IPS-NIHi7 (cell line): ENCODE data around the gene GSE1.
A peak's percentile ranks its signal among the peaks of the same experiment; 100 is the strongest.

ENCODE experiments used
- DNase-seq: peaks from one replicate; pipeline ENCODE4 v3.0.0; 2012; ENCODE audit warnings: mixed read lengths; ENCODE audit errors: extremely low spot score

The GSE1 gene

DNA sequence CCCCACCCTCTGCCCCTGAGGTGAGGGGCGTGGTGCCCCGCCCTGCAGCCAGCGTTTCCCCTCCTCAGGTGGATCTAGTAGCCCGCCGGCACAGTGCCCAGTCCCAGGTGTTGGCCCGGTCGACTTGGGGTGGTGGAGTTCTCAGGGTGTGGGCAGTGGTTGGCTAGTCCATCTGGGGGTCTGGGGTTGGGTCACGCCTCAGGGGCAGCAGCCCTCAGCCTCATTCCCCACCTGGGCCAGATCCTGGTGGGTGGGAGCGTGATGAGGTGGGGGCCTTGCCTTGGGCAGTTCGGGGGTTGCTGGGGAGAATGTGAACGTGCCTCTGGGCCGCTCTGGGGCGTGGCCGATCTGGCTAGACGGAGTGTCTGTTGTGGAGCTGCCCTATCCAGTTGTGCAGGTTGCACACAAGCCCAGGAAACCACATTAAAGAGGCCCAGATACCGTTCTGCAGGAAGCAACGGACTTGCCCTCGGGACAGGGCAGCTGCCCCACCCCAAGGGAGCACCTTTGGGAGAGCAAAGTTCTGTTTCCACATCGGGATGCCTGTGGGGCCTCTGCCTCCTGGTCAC is 32.0 kb downstream of the GSE1 start:
- DNase-seq: no peak

DNA sequence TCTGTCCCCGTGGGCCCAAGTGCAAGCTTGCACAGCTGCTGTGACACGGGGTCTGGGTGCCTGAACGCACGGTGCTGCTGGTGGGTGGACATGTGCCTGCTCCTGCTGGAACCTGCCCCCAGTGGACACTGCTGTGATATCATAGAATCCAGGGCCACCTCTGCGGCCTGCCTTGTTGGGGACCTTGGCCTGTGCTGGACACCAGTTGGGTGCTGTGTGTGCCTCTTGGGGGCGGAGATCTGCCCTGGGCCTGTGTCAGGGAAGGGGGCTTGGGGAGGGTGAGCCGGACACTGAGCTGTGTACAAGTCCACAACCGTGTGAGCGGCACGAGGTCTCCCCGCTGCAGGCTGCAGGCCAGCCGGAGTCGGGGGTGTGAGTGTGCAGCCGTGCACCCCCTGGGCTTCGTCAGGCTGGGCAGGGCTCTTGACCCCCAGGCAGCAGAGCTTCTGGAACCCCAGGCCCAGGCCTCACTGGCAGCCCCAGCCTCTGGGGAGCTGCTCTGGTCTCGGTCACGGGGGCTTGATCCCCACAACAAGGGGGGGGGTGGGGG is 33.3 kb downstream of the GSE1 start:
- no peak for DNase-seq

DNA sequence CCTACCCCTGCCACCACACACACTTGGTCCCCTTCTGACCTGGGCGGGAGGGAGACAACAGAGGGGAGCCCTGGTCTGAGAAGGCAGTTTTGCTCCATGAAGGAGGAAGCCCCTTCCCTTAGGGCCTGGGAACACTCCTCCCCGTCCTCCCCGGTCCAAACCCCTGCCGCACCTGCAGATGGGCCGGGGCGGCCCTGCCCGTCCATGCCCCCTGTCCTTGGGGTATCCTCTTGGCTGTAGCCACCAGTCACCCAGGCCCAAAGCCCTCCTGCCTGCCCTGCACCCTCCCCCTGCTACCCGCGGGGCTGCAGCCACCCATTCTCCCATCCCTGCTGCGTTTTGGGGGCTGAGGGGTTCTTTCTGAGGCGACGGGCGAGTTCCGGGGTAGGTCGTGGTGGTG is 33.9 kb downstream of the GSE1 start:
- DNase-seq: no peak

DNA sequence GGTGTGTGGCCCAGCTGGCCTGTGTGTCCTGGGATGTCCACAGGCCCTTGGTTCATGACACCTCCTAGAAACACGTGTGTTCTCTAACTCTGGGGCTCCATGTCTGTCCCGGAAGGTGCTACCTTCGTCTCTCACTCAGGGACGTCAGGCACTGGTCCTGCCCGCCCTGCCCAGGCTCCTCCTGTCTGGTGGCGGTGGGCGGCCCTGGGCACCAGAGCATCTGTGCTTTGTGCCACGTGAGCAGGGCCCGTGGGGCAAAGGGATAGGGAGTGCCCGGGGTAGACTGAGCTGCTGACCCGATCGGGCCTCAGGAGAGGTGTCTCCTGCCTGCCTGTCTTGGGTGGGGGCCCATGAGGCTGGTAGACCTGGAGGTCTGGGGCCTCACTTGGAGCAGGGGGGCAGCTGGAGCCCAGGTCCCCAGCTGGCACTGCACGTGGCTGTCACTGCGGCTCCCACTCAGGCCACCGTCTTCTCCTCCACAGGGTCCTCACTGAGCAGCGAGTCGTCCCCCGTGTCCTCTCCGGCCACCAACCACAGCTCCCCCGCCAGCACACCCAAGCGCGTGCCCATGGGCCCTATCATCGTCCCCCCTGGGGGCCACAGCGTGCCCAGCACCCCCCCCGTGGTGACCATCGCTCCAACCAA is 35.1 kb downstream of the GSE1 start:
- no peak for DNase-seq

DNA sequence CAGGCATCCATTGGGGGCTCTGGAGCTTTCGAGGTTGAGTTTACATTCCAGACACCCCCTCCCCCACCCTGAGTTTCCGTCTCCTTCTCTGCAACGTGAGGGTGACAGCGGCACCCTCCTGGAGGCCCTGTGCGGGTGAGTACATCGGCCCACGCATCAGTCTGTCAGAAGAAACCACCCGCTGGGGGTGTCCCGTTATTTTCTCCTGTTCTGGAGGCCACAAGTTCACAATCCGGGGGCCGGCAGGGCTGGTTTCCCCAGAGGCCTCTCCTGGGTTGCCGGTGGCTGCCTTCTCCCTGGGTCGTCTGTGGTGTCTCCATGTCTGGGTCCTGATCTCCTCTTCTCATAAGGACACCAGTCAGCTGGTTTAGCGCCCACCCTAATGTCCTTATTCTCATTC is 35.7 kb downstream of the GSE1 start:
- DNase-seq: no peak

DNA sequence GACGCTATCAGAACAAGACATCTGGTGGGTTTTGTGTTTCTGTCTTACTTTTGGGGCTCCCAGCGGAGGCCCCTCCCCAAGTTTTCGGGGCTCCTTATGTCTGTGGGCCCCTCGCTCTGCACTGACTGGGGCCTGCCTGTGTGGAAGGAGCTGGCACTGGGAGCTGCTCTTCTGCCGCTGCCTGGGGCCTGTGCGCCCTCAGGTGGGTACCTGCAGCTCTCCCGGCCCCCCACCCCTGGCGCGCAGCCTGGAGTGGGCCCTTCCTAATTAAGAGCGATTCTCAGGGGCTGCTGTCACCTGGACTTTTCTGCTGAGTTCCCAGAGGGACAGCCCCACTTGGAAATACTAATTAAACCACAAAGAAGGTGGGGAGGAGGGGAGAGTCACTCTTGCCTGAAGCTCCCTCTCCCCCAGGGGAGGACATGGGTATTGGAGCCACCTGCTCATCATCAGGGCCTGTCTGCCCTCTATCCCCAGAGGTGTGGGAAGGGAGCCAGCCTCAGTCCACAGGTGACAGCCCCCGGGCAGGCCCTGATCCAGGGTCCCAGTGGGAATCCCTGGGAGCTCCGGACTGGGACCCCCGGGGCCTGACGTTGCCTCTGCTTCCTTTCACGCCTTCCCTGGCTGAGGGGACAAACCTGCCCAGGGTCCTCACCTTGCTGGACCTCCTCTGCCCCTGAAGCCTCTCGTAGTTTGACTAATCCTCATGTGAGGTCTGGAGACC is 36.5 kb downstream of the GSE1 start:
- DNase-seq: no peak

DNA sequence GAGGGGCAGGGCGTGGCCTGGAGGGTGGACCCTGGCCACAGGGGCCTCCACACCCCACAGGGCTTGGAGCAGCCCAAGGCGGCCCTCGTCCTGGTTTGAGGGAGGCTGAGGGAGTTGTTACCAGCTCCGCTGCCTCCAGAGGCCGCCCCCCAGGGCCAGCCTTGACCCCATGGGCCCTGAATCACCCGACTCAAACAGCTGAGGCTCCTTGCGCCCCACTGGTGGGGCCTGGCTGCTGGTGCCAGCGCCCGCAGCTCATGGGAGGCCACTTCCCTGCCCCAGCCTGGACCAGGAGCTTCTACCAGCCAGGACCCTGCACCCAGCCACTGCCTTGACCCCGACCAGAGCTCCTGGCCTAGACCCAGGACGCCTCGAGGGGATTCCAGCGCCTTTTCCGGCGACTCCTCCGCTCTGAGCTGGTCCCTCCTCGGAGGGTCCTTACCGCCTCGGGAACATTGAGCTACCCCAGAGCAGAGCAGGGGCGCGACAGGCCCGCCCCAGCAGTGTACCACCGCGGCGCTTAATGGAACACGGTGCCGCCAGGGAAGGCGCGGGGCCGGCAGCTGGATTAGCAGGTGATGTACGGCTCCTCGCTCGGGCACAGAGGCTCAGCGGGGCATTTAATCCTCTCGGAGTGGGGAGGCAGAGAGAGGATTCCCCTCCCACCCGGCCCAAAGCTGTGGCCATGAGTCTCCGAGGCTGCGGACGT is 37.2 kb downstream of the GSE1 start:
- DNase-seq: no peak

DNA sequence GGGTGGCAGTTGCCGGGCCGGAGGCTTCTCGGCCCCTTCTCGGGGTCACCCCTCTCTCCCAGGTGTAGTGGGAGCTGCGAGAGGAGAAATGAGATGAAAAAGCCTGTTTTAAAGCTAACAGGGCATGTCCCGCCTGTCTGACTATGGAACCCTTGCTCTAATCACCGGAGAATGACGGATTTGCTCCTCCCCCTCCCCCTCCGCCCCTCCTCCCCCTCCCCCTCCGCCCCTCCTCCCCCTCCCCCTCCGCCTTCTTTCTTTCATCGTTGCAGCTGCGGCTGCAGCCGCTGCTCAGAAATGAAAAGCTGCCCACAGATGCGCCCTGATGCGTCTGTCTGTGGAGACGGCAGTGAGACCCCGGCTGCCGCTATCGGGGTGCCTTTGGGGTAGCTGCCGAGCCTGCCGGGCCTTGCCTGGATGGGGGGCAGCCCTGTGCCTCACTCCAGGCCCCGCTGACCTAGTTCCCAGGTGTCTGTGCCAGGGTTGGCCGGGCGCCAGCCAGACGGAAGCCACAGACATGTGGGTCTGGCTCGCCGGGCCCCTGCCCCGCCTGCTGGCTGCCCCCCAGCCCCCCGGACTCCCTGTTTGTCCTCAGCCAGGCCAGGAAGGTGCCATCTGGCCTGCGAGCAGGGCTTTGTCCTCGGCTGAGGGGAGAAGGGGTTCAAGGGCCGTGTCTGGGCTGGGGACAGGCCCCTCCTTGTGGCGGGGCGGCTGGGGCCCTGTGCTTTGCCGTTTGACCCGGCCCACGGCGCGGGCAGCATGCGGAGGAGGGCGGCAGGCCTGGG is 37.9 kb downstream of the GSE1 start:
- DNase-seq: no peak

DNA sequence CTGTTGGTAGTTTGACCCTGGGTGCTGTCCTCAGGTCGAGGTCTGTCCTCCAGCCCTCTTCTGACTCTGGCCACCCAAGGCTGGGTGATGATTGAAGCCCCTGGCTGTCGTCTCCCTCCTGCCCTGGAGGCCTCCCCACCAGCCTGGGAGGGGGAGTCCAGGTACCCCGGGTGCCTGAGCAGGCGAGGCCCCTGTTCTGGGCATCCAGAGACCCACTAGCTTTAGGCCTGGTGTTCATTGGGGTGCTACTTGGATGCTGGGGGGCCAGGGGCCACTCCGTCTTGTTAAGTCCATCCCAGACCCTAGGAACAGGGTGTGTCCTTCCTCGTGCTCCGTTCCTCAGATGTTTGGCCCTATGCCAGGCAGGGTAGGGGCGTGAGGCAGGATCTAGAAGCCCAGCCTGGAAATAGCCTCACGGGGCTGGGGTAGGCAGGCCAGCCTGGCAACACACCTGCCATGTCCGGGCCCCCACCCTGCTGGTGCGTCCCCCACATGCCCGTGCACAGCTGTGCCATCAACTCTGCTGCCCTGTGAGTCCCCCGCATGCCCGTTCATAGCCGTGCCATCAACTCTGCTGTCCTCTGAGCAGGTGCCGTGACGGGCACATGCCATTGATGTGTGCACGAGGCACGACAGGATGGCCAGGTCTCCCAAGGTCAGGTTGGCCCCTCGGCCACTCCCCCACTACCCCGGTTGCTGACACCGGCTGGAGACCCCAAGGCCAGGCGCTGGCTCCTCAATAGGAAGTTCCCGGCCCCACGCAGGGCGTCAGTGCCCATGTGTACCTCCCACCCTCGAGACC is 38.7 kb downstream of the GSE1 start:
- DNase-seq: no peak

DNA sequence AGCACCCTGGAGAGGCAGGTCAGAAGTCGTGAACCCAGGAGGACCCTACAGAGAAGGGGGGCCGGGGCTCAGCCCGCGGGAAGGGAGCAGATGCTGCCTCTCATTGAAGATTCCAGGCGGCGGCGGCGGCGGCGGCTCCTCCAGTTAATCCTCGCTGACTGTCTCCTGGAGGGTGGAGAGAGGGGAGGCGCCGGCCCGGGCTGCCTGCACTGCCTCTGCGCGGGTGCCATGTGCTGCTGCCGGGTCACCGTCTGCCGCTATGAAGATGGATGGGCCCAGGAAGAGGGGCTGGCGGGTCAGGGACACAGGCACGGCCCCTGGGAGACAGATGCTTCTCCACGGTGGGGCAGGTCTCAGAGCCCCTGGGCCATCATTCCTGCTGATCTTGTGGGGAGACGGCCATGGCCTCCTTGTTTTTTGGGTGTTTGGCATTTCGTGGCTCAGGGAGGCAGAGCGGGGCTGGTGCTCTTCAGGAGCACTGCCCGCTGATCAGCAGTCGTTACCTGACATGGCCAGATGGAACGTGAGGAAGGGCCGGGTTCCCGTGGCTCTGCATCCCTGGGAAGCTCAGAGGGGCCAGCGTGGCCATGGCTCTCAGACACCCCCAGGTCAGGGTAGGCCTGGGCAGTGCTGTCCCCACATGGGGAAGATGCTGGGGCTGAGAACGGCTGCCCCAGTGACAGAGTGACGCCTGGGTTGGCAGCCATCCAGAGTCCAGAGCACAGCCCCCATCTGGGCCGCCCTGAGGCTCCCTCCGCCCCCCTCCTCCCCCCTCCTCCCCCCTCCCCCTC is 39.5 kb downstream of the GSE1 start:
- DNase-seq: peak; percentile 43

DNA sequence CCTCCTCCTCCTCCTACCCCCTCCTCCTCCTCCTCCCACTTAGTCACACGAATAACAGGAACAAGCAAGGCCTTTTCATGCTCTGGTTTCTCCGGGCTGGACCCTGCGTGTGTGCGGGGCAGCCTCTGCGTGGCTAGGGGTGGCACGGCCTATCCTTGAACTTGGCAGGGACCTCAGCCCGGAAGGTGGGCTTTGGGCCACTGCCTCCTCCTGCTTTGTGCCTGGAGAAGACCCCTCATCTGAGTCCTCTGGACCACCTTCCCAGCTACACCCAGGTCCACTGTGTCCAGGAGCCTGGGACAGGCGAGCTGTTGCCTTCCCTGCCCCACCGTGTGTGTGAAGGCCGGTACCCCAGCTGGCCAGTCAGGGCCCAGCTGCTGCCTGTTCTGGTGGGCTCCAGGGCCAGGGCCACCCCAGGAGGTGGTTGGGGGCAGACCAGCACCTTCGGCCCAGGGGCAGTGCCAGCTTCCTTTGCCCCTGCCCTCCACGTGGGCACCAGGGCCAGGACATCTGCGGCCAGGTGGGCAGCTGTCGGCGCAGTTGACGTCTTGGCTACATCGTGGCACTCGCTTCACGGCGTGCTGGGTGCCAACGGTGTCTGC is 40.3 kb downstream of the GSE1 start:
- no peak for DNase-seq

DNA sequence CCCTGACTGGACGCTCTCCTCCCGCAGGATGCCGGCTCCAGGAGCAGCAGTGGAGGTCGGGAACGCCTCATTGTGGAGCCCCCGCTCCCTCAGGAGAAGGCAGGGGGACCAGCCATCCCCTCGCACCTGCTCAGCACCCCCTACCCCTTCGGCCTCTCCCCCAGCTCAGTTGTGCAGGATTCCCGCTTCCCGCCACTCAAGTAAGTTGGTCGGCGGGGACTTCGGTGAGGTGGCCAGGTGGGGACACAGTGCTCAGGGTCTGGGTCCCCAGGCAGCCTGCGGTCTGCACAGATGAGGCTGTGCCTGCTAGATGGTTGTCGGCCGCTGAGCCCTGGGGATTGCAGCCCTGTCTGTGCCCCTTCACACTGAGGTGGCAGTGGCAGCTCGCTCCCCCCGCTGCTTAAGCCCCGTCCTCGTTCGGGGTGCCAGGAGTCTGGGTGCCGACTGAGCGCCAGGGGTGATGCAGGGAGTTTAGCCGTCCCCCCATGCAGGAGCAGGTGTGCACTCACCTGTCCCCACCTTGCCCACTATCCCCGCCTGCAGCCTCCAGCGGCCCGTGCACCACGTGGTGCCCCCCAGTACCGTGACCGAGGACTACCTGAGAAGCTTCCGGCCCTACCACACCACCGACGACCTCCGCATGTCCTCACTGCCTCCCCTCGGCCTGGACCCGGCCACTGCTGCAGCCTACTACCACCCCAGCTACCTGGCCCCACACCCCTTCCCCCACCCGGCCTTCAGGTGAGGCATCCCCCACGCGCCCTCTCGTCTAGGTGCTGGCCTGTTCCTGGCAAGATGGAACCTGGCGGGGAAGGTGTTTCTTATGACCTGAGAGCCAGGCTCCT is 41.4 kb downstream of the GSE1 start:
- DNase-seq: no peak

DNA sequence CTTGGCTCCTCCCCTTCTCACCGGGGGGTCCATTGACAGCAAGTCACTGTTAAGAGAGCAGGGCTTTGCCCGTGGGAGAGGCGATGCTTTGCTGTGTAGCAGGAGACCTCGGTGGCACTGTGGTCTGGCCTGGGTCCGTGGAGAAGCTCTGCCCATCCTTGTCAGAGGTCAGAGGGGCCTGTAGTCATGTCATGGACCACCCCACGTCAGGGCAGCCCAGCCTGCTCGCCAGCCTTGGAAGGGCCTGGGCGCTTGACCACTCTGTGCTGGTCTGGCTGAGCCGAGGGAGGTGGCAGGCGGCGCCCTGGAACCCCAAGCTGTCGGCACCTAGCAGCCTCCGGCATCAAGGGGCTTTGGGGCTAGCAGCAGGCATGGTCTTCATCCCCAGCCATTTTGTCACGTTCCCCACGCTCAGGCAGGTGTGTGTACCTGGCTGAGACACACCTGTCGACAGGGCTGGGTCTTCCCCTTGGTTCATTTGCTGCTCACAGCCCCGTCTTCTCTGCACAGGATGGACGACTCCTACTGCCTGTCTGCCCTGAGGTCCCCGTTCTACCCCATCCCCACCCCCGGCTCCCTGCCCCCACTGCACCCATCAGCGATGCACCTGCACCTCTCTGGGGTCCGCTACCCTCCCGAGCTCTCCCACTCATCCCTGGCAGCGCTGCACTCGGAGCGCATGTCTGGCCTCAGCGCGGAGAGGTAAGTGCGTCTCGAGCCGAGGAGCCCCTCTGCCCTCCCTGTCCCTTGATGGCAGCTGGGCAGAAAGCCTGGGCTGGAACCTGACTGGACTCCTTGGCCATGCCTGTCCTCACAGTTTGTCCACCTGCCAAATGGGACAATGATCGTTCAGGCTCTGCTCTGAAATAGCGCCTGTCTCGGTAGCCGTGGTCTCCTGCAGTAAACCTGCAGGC is 42.4 kb downstream of the GSE1 start:
- no peak for DNase-seq

DNA sequence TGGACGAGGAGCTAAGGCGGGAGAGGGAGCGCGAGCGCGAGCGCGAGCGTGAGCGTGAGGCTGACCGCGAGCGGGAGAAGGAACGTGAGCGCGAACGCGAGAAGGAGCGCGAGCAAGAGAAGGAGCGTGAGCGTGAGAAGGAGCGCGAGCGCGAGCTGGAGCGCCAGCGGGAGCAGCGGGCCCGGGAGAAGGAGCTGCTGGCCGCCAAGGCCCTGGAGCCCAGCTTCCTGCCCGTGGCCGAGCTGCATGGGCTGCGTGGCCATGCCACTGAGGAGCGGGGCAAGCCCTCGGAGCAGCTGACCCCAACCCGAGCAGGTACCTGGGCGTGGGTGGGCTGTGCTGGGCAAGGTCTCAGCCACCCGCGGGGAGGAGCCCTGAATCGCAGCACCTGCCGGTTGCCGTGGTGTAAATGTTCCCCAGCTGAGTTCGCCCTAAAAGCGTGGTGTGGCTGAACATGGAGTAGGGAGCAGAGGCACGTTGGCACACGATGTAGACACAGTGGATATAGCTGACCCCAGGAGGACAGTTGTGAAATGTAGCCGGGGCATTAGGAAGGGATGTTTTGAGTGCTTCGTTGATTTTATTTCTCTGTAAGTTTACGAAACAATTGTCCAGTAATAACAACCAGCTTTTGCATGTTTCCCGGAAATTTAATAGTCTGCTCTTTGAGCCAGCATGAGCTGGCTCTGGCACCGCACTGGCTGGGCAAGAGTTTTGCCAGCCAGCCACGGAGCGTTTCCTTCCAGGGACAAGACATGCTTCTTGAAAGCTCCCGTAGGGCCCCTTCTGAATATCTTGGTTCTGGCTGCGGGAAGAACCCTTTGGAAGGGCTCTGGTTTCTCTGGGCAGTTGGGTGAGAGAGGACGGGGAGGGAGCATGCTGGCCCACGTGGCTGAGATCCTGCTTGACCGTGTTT is 43.5 kb downstream of the GSE1 start:
- no peak for DNase-seq

DNA sequence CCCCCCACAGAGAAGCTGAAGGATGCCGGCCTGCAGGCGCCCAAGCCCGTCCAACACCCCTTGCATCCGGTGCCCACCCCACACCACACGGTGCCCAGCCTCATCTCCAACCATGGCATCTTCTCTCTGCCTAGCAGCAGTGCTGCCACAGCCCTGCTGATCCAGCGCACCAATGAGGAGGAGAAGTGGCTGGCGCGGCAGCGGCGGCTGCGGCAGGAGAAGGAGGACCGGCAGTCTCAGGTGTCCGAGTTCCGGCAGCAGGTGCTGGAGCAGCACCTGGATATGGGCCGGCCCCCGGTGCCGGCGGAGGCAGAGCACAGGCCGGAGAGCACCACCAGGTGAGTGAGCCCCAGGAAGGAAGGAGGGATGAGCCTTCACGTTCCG is 44.1 kb downstream of the GSE1 start:
- no peak for DNase-seq

DNA sequence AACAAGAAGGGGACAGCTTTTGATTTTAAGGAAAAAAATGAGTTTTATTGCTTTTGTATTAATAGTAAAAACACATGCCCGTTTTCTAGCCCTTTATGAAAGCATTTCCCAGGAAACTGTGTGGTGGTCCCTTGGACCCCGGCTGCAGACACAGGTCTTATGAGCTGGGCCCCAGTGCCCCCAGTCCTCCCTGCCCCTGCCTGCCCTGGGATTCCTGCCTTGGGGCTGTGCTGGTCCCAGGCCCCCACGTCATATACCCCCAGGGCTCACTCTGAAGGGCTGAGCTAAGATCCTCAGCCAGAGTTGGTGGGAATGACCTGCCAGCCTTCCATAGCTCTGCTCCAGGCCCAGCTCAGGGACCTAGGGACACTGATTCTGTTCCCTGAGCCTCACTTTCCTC is 44.9 kb downstream of the GSE1 start:
- no peak for DNase-seq
